Adipocyte (in vitro differentiated cells): ENCODE results near the gene CD109.

ENCODE experiments used
- DNase-seq: peaks from one replicate; pipeline ENCODE4 v3.0.0-alpha.2; 2015; ENCODE audit warnings: low read depth
- H3K27me3 ChIP-seq: replicated peaks from 2 replicates; pipeline ENCODE4 v1.7.0; 2013; ENCODE audit warnings: mild to moderate bottlenecking, low read length, moderate library complexity; ENCODE audit not compliant: control insufficient read depth, insufficient read depth
- H3K36me3 ChIP-seq: 2 replicates; pipeline ENCODE4 v1.7.0; 2013; ENCODE audit warnings: low read length, mild to moderate bottlenecking, moderate library complexity; ENCODE audit not compliant: control insufficient read depth, insufficient read depth, severe bottlenecking
- H3K4me1 ChIP-seq: 2 replicates; pipeline ENCODE4 v1.7.0; 2013; ENCODE audit warnings: mild to moderate bottlenecking, low read length, moderate library complexity; ENCODE audit not compliant: control insufficient read depth, insufficient read depth
- H3K4me3 ChIP-seq: 2 replicates; pipeline ENCODE4 v1.7.0; 2013; ENCODE audit warnings: mild to moderate bottlenecking, low read length, moderate library complexity
- H3K9ac ChIP-seq: 2 replicates; pipeline ENCODE4 v1.7.0; 2013; ENCODE audit warnings: mild to moderate bottlenecking, low read length, moderate library complexity
- H3K9me3 ChIP-seq: 2 replicates; pipeline ENCODE4 v1.7.0; 2013; ENCODE audit warnings: mild to moderate bottlenecking, low read length, moderate library complexity; ENCODE audit not compliant: control insufficient read depth

CD109 gene

DNA sequence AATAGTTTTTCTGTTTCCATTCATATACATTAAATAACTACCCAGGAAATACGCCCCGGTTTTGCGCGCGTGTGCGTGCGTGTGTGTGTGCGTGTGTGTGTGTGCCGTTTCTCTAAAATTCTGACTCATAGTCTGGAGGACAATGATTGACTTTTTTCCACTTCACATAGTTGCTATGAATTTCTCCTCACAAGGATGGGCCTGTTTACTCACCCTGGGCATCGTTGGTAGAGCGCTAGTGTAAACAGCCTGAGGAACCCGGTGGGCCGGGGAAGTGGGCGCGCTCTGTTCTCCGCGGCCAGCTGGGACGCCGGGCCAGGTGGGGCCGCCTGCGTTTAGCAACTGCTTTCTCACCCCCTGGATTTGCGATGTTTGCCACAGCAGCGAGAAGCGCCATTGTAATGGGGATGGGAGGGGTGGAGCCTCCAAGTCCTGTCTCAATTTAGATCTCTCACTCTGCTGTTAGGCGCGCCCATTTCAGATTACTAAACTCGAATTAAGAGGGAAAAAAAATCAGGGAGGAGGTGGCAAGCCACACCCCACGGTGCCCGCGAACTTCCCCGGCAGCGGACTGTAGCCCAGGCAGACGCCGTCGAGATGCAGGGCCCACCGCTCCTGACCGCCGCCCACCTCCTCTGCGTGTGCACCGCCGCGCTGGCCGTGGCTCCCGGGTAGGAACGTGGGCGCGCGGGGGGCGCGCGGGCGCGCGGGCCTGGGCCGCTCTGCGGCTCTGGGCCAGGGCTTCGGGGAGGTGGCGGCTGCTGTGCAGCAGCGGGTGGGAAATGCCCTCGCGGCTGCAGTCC, at the start of gene CD109:
TSS of gene CD109 (plus strand) at position 585 of the 803 bp plus-strand sequence. CDS start at position 598, 13 bp downstream.
- Histone ChIP-seq H3K9me3 (no peaks in the 10 kb centered on the region), H3K27me3 (no peaks in the 10 kb centered on the region), H3K36me3 (peaks cover 6% of the 10 kb centered on the region), H3K4me3 (peak within 1 kb of the TSS; percentile 86), H3K9ac (peak within 1 kb of the TSS; percentile 89), H3K4me1 (peaks cover 29% of the 10 kb centered on the region)
- peak; percentile 79 for DNase-seq

DNA sequence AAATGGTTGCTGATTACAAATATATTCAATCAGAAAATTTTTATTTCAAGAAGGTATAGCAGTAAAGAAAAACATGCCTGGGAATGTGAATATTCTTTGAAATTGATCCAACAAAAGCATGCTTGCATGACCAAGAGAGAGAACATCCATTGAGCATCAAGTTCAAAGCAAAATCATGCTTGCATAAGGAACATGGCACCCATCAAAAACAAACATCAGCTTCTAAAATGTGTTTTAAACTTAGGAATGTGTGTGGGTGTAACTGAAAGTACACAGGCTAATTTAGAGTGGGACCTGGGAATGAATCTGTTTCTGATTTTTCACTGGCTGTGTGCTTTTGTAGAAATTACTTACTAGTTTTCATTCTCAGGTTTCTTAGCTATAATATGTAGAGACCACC, 47.8 kb upstream of the CD109 start:
- Histone ChIP-seq H3K4me1 (peaks cover 30% of the 10 kb centered on the region), H3K36me3 (peaks cover 5% of the 10 kb centered on the region), H3K4me3 (peak overlapping the region; percentile 1), H3K9ac (no peak overlapping the region), H3K27me3 (no peaks in the 10 kb centered on the region), H3K9me3 (no peaks in the 10 kb centered on the region)
- peak; percentile 66 for DNase-seq

DNA sequence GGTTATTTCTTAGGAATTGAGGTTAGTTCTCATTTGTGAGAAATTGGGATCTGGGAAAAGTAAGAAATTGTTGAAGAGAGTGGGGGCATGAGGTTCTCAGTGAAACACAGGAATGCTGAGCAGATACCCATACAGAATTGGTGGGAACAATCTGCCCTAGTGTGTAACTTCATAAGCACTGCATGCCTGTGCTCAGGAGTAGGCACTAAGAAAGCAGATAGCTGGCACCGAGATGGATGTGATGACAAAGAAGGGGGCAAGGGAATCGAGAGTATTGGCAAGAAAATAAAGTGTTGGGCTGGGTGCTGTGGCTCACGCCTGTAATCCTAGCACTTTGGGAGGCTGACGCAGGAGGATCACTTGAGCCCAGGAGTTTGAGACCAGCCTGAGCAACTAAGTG, 46.2 kb upstream of the CD109 start:
- peaks cover 33% of the 10 kb centered on the region for H3K4me1 ChIP-seq
- H3K27me3 ChIP-seq: no peaks in the 10 kb centered on the region
- H3K9me3 ChIP-seq: no peaks in the 10 kb centered on the region
- H3K9ac ChIP-seq: no peak overlapping the region
- H3K4me3 ChIP-seq: no peak overlapping the region
- H3K36me3 ChIP-seq: peaks cover 5% of the 10 kb centered on the region
- no peak for DNase-seq

GRCh38 chr6:73652637-73653570, 43.1 kb upstream of the CD109 start:
- Histone ChIP-seq H3K9me3 (no peaks in the 10 kb centered on the region), H3K4me3 (peak overlapping the region; percentile 99), H3K4me1 (peaks cover 42% of the 10 kb centered on the region), H3K9ac (peak overlapping the region; percentile 98), H3K36me3 (peaks cover 3% of the 10 kb centered on the region), H3K27me3 (no peaks in the 10 kb centered on the region)
- peak; percentile 76 for DNase-seq

GRCh38 chr6:73653571-73654424, 42.2 kb upstream of the CD109 start, which contains the start of gene SLC17A5:
TSS of gene SLC17A5 (minus strand) at chr6:73653992. CDS start at chr6:73653886, 106 bp downstream.
- Histone ChIP-seq H3K36me3 (peaks cover 3% of the 10 kb centered on the region), H3K4me3 (peak within 1 kb of the TSS; percentile 99), H3K9me3 (no peaks in the 10 kb centered on the region), H3K9ac (peak within 1 kb of the TSS; percentile 98), H3K4me1 (peaks cover 35% of the 10 kb centered on the region), H3K27me3 (no peaks in the 10 kb centered on the region)
- peak; percentile 97 for DNase-seq

DNA sequence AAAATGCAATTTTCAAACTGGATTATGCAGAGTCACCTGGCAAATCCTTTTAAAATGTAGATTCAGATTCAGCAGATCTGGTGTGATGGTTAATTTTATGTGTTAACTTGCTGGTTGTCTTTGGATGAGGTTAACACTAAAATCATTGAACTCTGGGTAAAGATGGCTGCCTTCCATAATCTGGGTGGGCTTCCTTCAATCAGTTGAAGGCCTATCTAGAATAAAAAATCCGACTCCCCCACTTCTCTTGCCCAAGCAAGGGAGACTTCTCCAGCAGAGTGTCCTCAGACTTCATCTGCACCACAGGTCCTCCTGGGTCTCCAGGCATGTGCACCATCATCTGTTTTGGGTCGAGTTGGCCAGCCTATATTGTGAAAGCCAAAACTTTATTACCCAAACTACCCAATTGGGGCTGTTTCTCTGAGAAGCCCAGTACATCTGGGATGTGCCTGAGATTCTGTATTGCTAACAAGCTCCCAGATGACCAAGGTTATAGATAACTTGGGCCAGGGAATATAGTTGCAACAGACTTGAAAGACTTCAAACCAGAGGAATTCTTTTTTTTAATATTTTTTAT, 40.6 kb upstream of the CD109 start:
- H3K9ac ChIP-seq: peak overlapping the region; percentile 98

GRCh38 chr6:73656531-73657145, 39.4 kb upstream of the CD109 start:
- no peaks in the 10 kb centered on the region for H3K9me3 ChIP-seq
- H3K27me3 ChIP-seq: no peaks in the 10 kb centered on the region
- H3K36me3 ChIP-seq: no peaks in the 10 kb centered on the region
- no peak overlapping the region for H3K4me3 ChIP-seq
- H3K9ac ChIP-seq: no peak overlapping the region
- peaks cover 35% of the 10 kb centered on the region for H3K4me1 ChIP-seq
- no peak for DNase-seq

More for the DNA sequence above, 40.6 kb upstream of the CD109 start:
- DNase-seq: no peak
- H3K9me3 ChIP-seq: no peaks in the 10 kb centered on the region
- H3K4me3 ChIP-seq: peak overlapping the region; percentile 99
- H3K36me3 ChIP-seq: no peaks in the 10 kb centered on the region
- H3K27me3 ChIP-seq: no peaks in the 10 kb centered on the region
- H3K4me1 ChIP-seq: peaks cover 35% of the 10 kb centered on the region

- Histone ChIP-seq H3K9ac (no peak overlapping the region), H3K4me3 (no peak overlapping the region), H3K9me3 (no peaks in the 10 kb centered on the region), H3K4me1 (peaks cover 30% of the 10 kb centered on the region), H3K36me3 (no peaks in the 10 kb centered on the region), H3K27me3 (no peaks in the 10 kb centered on the region)
- no peak for DNase-seq
Measured at GRCh38 chr6:73657201-73657600, 38.8 kb upstream of the CD109 start.

DNA sequence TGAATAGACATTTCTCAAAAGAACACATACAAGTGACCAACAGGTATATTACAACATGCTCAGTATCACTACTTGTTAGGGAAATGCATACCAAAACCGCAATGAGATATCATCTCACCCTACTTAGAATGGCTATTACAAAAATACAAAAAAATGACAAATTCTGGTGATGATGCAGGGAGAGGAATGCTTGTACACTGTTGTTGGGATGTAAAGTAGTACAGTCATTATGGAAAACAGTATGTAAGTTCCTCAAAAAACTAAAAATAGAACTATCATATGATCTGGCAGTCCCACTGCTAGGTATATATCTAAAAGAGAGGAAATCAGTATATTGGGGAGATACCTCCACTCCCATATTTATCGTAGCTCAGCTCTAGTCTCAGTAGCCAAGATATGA, 31.3 kb upstream of the CD109 start:
- Histone ChIP-seq H3K27me3 (no peaks in the 10 kb centered on the region), H3K4me1 (no peaks in the 10 kb centered on the region), H3K4me3 (no peak overlapping the region), H3K9me3 (no peaks in the 10 kb centered on the region), H3K9ac (no peak overlapping the region), H3K36me3 (no peaks in the 10 kb centered on the region)
- DNase-seq: no peak

DNA sequence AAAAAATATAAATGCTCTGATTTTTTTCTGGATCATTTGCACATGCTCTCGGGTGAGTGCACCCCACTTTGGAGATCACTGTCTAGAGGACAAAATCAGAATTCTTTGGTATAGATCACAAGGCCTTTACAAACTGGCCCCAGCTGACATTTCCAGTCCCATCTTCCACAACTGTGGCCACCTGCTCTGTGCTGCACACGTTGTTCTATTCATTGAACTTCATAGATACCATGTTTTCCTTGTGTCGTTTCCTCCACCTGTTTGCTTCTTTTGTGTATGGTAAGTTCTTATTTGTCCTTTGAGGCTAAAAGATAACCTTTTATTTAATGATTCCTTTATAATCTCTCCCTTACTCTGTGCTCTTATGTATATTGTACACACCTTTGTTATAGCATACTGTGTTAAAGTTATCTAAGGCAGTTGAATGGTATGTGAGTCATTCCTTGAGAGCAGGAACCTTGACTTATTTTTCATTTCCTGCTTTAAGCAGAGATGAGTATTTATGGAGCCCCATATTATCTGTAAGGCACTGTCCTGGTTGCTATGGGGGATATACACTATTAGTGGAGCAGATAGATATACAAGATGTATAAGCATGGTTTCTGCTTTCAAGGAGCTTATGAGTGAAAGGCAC, 30.2 kb upstream of the CD109 start:
- H3K36me3 ChIP-seq: no peaks in the 10 kb centered on the region
- H3K4me1 ChIP-seq: no peaks in the 10 kb centered on the region
- no peak overlapping the region for H3K9ac ChIP-seq
- H3K27me3 ChIP-seq: no peaks in the 10 kb centered on the region
- no peaks in the 10 kb centered on the region for H3K9me3 ChIP-seq
- no peak overlapping the region for H3K4me3 ChIP-seq
- DNase-seq: no peak
